ENCODE results near the gene ERP27.

ERP27 gene

DNA sequence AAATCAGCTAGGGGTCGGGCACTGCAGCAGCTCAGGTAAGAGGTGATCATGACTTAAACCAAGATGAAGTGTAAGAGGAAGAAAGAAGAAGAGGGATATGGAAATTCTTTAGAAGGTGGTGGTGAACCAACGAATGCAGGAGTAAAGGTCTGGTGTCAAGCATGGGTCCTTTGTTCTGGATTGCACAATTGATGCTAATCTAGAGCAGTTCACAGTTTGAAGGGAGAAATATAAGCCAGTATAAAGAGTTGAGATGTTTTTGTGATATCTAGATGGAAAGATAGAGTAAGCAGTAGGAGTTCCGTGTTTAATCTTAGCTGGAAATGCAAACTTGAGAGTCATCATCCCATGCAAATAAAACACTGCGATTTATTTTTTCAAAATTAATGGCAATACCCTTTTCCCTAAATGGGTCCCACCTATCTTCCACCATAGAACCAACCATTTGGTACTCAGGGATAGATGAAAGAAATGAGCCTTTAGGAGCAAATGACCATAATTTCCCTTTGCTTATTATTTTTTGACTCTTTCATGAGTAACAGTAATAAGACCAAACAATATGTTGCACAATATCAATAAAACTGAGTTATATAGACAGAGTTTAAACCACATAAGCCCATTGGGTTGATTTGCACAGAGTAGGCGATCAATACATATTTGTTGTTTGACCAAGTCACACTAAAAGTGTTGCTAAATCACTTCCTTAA is 37.7 kb downstream of the ERP27 start:
- CTCF ChIA-PET, result interaction anchor here (1.0 kb wide), 1 partner anchor 15 kb away, joined by 3 read pairs; no protein-coding TSS in a partner anchor
- Histone ChIP-seq H3K9me3 (ENCODE audit: control insufficient read depth, insufficient read depth, low read depth, low read length) (no peaks in the 10 kb centered on the region), H3K4me3 (ENCODE audit: low read depth, low read length) (no peak overlapping the region), H3K36me3 (ENCODE audit: control insufficient read depth in 2 of 2, insufficient read depth in 1 of 2, low read length in 2 of 2) (no peaks in the 10 kb centered on the region), H3K27ac (ENCODE audit: extremely low read depth, low read depth, low read length) (no peak overlapping the region), H3K4me1 (ENCODE audit: control insufficient read depth, insufficient read depth, low read length) (no peaks in the 10 kb centered on the region)
- POLR2A ChIA-PET, result no interaction called here
- TF ChIP-seq ZNF677 (tag by site-specific recombination; IDR thresholded peaks at IDR 0.05) (no peak), ZNF837 (tag by site-specific recombination; IDR thresholded peaks at IDR 0.05) (no peak), ZNF629 (tag by site-specific recombination; IDR thresholded peaks at IDR 0.05) (no peak), ZNF544 (tag by site-specific recombination; IDR thresholded peaks at IDR 0.05) (no peak), ZNF362 (tag by site-specific recombination; IDR thresholded peaks at IDR 0.05) (no peak), BCL11B (tag by site-specific recombination; IDR thresholded peaks at IDR 0.05; ENCODE audit: low read depth) (no peak), ZNF10 (tag by site-specific recombination; IDR thresholded peaks at IDR 0.05) (no peak), GLIS2 (tag by site-specific recombination; IDR thresholded peaks at IDR 0.05) (no peak)
- TF ChIP-seq, protein P1, sequence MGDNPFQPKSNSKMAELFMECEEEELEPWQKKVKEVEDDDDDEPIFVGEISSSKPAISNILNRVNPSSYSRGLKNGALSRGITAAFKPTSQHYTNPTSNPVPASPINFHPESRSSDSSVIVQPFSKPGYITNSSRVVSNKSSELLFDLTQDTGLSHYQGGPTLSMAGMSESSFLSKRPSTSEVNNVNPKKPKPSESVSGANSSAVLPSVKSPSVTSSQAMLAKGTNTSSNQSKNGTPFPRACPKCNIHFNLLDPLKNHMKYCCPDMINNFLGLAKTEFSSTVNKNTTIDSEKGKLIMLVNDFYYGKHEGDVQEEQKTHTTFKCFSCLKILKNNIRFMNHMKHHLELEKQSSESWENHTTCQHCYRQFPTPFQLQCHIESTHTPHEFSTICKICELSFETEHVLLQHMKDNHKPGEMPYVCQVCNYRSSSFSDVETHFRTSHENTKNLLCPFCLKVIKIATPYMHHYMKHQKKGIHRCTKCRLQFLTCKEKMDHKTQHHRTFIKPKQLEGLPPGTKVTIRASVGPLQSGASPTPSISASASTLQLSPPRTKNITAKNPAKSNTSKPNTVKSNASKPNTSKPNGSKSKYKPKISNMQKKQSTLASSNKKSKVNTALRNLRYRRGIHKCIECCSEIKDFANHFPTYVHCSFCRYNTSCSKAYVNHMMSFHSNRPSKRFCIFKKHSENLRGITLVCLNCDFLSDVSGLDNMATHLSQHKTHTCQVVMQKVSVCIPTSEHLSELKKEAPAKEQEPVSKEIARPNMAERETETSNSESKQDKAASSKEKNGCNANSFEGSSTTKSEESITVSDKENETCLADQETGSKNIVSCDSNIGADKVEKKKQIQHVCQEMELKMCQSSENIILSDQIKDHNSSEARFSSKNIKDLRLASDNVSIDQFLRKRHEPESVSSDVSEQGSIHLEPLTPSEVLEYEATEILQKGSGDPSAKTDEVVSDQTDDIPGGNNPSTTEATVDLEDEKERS (tag by site-specific recombination; IDR thresholded peaks at IDR 0.05), result no peak

GRCh38 chr12:14896521-14897169 is 41.7 kb downstream of the ERP27 start:
- Histone ChIP-seq H3K36me3 (ENCODE audit: control insufficient read depth in 2 of 2, insufficient read depth in 1 of 2, low read length in 2 of 2) (no peaks in the 10 kb centered on the region), H3K4me3 (ENCODE audit: low read depth, low read length) (no peak overlapping the region), H3K27ac (ENCODE audit: extremely low read depth, low read depth, low read length) (no peak overlapping the region), H3K9me3 (ENCODE audit: control insufficient read depth, insufficient read depth, low read depth, low read length) (no peaks in the 10 kb centered on the region), H3K4me1 (ENCODE audit: control insufficient read depth, insufficient read depth, low read length) (no peaks in the 10 kb centered on the region)
- ChIA-PET POLR2A (no interaction called here), CTCF (no interaction called here)
- TF ChIP-seq ZNF354C (tag by site-specific recombination; IDR thresholded peaks at IDR 0.05; ENCODE audit: borderline replicate concordance, low read depth) (no peak), ZFP69B (tag by site-specific recombination; IDR thresholded peaks at IDR 0.05) (no peak), REST (tag by site-specific recombination; IDR thresholded peaks at IDR 0.05) (no peak), SP7 (tag by site-specific recombination; IDR thresholded peaks at IDR 0.05) (no peak), ZNF580 (tag by site-specific recombination; IDR thresholded peaks at IDR 0.05) (no peak), HOXA7 (CRISPR knock-in tag; IDR thresholded peaks at IDR 0.05; ENCODE audit: borderline replicate concordance) (no peak), ZSCAN16 (tag by site-specific recombination; IDR thresholded peaks at IDR 0.05) (no peak), ZNF2 (tag by site-specific recombination; IDR thresholded peaks at IDR 0.05) (no peak), ZNF600 (tag by site-specific recombination; IDR thresholded peaks at IDR 0.05) (no peak), ZNF654 (tag by site-specific recombination; IDR thresholded peaks at IDR 0.05; ENCODE audit: low read depth) (no peak), PRDM1 (tag by site-specific recombination; IDR thresholded peaks at IDR 0.05) (no peak), ZNF624 (tag by site-specific recombination; IDR thresholded peaks at IDR 0.05) (no peak)
- TF ChIP-seq, protein P1 (tag by site-specific recombination; IDR thresholded peaks at IDR 0.05), result no peak
- TF ChIP-seq, protein P2, sequence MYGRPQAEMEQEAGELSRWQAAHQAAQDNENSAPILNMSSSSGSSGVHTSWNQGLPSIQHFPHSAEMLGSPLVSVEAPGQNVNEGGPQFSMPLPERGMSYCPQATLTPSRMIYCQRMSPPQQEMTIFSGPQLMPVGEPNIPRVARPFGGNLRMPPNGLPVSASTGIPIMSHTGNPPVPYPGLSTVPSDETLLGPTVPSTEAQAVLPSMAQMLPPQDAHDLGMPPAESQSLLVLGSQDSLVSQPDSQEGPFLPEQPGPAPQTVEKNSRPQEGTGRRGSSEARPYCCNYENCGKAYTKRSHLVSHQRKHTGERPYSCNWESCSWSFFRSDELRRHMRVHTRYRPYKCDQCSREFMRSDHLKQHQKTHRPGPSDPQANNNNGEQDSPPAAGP (tag by site-specific recombination; IDR thresholded peaks at IDR 0.05), result no peak

Data from HEK293 (cell line).